Measurements from ENCODE around the gene CLRN3.

CLRN3 gene

DNA sequence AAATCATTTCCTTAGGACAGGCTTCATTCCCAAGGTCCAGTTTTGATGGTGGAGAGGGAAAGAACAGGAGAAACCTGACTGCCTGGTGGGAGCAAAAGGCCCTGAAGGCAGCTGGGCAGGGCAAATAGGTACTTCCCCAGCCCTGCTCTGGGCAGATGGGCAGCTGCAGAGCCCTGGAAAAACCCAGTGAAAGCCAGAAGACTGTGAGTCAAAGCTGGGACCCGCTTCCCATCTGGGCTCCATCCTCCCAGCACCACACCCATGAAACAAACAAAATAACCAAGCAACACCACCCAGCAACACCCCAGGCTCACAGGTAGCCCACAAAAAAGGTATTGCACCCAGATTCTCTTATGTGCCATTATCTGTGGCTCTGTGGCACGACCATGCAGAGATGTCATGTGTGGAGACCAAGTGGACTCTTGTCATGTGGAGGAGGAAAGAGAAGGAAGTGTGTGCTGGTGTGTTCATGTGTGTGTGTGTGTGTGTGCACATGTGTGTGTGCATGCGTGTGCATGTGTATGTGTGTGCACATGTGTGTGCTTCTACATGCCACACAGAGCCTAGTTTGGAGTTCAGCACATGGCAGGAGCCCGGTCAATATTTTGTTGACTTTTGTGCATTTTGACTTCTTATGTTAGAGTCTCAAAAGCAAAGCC is 9.8 kb downstream of the CLRN3 start:
- TF ChIP-seq, protein P1, sequence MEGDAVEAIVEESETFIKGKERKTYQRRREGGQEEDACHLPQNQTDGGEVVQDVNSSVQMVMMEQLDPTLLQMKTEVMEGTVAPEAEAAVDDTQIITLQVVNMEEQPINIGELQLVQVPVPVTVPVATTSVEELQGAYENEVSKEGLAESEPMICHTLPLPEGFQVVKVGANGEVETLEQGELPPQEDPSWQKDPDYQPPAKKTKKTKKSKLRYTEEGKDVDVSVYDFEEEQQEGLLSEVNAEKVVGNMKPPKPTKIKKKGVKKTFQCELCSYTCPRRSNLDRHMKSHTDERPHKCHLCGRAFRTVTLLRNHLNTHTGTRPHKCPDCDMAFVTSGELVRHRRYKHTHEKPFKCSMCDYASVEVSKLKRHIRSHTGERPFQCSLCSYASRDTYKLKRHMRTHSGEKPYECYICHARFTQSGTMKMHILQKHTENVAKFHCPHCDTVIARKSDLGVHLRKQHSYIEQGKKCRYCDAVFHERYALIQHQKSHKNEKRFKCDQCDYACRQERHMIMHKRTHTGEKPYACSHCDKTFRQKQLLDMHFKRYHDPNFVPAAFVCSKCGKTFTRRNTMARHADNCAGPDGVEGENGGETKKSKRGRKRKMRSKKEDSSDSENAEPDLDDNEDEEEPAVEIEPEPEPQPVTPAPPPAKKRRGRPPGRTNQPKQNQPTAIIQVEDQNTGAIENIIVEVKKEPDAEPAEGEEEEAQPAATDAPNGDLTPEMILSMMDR (IDR thresholded peaks at IDR 0.05; ENCODE audit: insufficient read depth, low read depth, low read length, missing control alignments): no peak
- H3K4me3 ChIP-seq (ENCODE audit: low read depth, low read length): no peak overlapping the region
- DNase-seq (ENCODE audit: low read depth): no peak

- DNase-seq (ENCODE audit: low read depth): no peak
- TF ChIP-seq, protein P1 (IDR thresholded peaks at IDR 0.05; ENCODE audit: insufficient read depth, low read depth, low read length, missing control alignments): no peak
- no peak overlapping the region for H3K4me3 ChIP-seq (ENCODE audit: low read depth, low read length)
These were observed 10.3 kb downstream of the CLRN3 start for GRCh38 chr10:127882391-127882790.

DNA sequence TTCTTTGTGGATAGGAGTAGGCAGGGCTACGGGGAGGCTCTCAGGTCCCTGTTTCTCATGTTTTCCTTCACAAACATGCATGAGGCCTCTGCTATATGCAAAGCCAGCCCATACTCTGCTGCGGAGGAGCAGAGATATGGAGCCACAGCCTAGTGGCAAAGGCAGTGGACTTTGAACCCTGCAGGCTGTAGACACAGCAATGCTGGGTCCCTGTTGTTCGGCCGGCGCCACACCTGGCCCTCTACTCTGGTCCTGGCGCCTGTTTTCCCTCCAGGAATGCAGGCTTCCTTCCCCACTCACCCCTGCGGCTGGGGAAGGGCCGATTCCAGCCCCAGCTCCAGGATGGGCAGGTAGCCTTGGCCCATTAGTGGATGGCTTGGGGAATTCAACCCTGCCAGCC is 11.5 kb downstream of the CLRN3 start:
- no peak for DNase-seq (ENCODE audit: low read depth)
- TF ChIP-seq, protein P1 (IDR thresholded peaks at IDR 0.05; ENCODE audit: insufficient read depth, low read depth, low read length, missing control alignments): no peak
- no peak overlapping the region for H3K4me3 ChIP-seq (ENCODE audit: low read depth, low read length)

GRCh38 chr10:127880557-127880956 is 12.2 kb downstream of the CLRN3 start:
- TF ChIP-seq, protein P1 (IDR thresholded peaks at IDR 0.05; ENCODE audit: insufficient read depth, low read depth, low read length, missing control alignments): no peak
- peak; percentile 9 for DNase-seq (ENCODE audit: low read depth)
- no peak overlapping the region for H3K4me3 ChIP-seq (ENCODE audit: low read depth, low read length)

DNA sequence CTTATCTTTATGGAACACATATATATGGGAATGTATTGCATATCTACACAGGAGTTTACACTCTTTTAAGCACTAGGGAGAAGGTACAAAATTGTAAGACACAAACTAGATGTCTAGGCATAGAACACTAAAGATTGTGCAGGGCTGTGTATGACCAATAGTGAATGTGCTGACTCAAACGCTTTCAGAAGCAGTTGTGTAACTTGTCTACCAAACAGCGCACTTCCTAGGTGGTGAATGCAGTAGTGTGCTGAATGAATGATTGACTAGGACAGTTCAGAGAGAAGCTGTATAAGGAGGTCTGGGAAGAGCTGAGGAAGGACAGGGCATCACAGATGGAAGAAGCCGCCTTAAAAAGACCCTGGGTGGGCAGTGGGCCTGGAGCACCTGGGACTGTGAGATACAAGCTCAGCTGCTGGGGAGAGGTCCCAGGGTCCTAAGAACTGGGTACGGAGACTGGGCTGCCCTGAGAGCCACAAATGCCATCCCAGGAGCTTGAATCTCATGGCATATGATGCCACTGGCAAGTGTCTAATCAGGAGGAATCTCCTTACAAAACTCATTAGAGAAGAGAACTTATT is 14.2 kb downstream of the CLRN3 start:
- DNase-seq (ENCODE audit: low read depth): no peak
- TF ChIP-seq, protein P1 (IDR thresholded peaks at IDR 0.05; ENCODE audit: insufficient read depth, low read depth, low read length, missing control alignments): no peak
- H3K4me3 ChIP-seq (ENCODE audit: low read depth, low read length): no peak overlapping the region

DNA sequence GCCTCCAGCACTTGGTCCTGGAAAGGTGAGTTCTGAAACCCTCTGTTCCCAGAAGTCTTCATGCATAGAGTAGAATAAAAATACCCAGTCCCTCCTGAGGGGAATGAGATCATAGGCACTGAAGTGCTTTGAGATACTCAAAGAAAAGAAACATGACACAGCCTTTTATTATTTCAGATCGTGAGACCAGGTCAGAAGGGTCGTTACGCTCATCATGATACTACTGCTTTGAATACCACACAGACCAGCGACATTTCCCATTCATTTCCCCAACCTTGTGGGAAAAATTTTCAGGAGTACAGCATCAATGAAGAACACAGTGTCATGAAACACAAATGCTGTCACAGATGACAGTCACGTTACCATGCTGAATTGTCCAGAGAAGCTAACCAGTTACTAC is 15.0 kb downstream of the CLRN3 start:
- DNase-seq (ENCODE audit: low read depth): no peak
- no peak overlapping the region for H3K4me3 ChIP-seq (ENCODE audit: low read depth, low read length)

More for the DNA sequence above, 15.0 kb downstream of the CLRN3 start:
- TF ChIP-seq, protein P1 (IDR thresholded peaks at IDR 0.05; ENCODE audit: insufficient read depth, low read depth, low read length, missing control alignments): no peak
